GM21447 (cell line): Measurements from ENCODE around the gene IFIT1.
A peak's percentile ranks its signal among the peaks of the same experiment; 100 is the strongest.
"Not testable (repeated sequence)": the region's sequence is repeated elsewhere in the genome, so short reads cannot be mapped to it uniquely, and the experiment has no call there.

Experiments
- ATAC-seq: cut with Tn5 transposase; IDR thresholded peaks from one replicate; pipeline ENCODE4 v1.9.1; 2021; ENCODE audit not compliant: unreplicated experiment

IFIT1 gene

GRCh38 chr10:89395141-89395540 lies 2.7 kb downstream of the IFIT1 start:
- ATAC-seq: no peak

- no peak for ATAC-seq
Observed at GRCh38 chr10:89398003-89398749, 5.8 kb downstream of the IFIT1 start.

- no peak for ATAC-seq
Observed at GRCh38 chr10:89399956-89400355, 7.5 kb downstream of the IFIT1 start.

- no peak for ATAC-seq
Observed at GRCh38 chr10:89403043-89403442, 10.6 kb downstream of the IFIT1 start.

- ATAC-seq: no peak
Observed at GRCh38 chr10:89404104-89405047, 12.0 kb downstream of the IFIT1 start.

GRCh38 chr10:89406178-89406577 lies 13.8 kb downstream of the IFIT1 start:
- ATAC-seq: not testable (repeated sequence)

- not testable (repeated sequence) for ATAC-seq
Observed at GRCh38 chr10:89407792-89408191, 15.4 kb downstream of the IFIT1 start.

- ATAC-seq: not testable (repeated sequence)
Observed at GRCh38 chr10:89409282-89409681, 16.9 kb downstream of the IFIT1 start.

- not testable (repeated sequence) for ATAC-seq
Observed at GRCh38 chr10:89410551-89410950, 18.1 kb downstream of the IFIT1 start.

- ATAC-seq: not testable (repeated sequence)
Observed at GRCh38 chr10:89411135-89411534, 18.7 kb downstream of the IFIT1 start.

GRCh38 chr10:89412276-89412675 lies 19.9 kb downstream of the IFIT1 start:
- not testable (repeated sequence) for ATAC-seq

- no peak for ATAC-seq
Observed at GRCh38 chr10:89413398-89413912, 21.0 kb downstream of the IFIT1 start.

GRCh38 chr10:89414146-89414878 lies 21.9 kb downstream of the IFIT1 start, which contains the start of gene IFIT5:
IFIT5 (plus strand) TSS chr10:89414568; CDS start chr10:89414799, 231 bp downstream.
- ATAC-seq: peak; percentile 79

- peak; percentile 36 for ATAC-seq
Observed at GRCh38 chr10:89414879-89415821, 22.7 kb downstream of the IFIT1 start.

GRCh38 chr10:89416465-89416864 lies 24.0 kb downstream of the IFIT1 start:
- ATAC-seq: no peak

- ATAC-seq: no peak
Observed at GRCh38 chr10:89419548-89419947, 27.1 kb downstream of the IFIT1 start.

GRCh38 chr10:89421018-89421476 lies 28.6 kb downstream of the IFIT1 start:
- no peak for ATAC-seq

GRCh38 chr10:89425000-89425399 lies 32.6 kb downstream of the IFIT1 start:
- ATAC-seq: no peak

- ATAC-seq: no peak
Observed at GRCh38 chr10:89426230-89426868, 33.9 kb downstream of the IFIT1 start.
